Measurements from ENCODE around the gene MEF2B.
"Not testable (repeated sequence)": the region's sequence is repeated elsewhere in the genome, so short reads cannot be mapped to it uniquely, and the experiment has no call there.

Gene MEF2B

GRCh38 chr19:19192910-19193423 is 22.9 kb upstream of the MEF2B start:
- DNase-seq (ENCODE audit: low spot score): no peak

DNA sequence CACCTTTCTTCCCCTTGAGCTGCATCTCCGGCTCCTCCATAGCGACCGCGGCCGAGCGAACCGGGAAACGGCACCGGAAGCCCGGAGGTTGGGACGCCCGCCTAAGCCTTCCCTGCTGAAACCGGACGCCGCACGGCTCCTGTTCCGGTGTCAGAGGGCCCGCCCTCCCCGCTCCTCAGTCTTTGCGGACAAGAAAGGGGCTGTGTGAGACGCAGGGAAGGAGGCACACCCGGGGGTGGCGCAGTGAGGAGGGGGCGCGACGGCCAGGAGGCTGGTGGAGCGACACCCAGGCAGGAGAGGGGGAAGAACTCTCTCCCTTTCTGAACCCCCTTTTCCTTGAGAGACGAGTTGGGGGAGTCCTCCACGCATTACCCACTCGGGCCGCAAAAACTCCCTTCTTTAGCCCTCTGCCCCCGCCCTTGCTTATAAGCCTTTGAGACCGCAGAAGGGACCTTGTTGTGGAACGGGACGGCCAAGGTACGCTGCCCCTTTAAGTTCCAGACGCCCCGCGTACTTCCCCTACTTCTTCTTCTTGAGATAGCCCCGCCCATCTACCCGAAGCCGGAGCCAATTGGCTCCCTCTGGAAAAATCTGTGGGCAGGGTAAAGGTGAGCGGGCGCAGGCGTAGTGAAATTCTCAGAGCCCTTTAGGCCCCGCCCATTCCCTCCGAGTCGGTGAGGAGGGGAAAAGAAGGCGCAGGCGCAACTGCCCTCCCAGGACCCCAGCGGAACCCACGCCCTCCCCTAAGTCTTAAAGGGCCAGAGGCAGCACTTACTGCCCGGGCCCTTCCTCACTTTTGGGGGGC is 22.2 kb upstream of the MEF2B start, which contains the start of the genes BORCS8 and RFXANK:
Gene BORCS8 (minus strand): TSS at position 75 of the 805 bp plus-strand sequence. CDS start 35 bp downstream, at position 40.
Gene RFXANK (plus strand): TSS at position 181 of the 805 bp plus-strand sequence. CDS start 1,689 bp downstream, outside the sequence.
- DNase-seq (ENCODE audit: low spot score): peak; percentile 99

DNA sequence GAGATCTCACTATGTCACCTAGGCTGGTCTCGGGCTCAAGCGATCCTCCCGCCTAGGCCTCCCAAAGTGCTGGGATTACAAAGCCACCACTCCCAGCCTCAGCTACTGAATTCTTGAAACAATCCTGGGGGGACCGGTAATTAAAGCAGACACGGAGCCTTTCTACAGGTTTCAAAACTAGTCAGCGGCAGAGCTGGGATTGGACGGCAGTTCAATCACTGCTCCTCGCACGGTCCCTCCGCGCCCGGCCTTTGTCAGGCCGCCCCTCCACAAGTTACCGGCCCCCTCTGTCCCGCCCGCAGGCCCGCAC is 21.7 kb upstream of the MEF2B start:
- DNase-seq (ENCODE audit: low spot score): no peak

DNA sequence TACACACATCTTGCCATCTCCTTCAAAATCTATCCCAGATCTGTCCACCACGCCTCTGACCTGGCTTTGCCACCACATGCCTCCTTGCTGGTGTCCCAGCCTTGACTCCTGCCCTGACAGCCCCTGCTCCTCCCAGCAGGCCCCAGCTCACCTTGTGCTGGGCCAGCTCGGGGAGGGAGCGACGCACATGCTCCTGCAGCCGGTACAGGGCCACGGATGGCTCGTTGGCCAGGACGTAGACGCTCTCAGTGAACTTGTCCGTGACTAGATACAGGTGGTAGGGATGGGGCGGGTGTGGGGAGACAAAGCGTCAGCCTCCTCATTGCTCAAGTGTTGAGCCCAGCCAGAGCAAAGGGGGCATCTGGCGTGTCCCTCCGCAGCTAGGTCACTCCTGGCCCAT is 16.7 kb upstream of the MEF2B start:
- no peak for DNase-seq (ENCODE audit: low spot score)

DNA sequence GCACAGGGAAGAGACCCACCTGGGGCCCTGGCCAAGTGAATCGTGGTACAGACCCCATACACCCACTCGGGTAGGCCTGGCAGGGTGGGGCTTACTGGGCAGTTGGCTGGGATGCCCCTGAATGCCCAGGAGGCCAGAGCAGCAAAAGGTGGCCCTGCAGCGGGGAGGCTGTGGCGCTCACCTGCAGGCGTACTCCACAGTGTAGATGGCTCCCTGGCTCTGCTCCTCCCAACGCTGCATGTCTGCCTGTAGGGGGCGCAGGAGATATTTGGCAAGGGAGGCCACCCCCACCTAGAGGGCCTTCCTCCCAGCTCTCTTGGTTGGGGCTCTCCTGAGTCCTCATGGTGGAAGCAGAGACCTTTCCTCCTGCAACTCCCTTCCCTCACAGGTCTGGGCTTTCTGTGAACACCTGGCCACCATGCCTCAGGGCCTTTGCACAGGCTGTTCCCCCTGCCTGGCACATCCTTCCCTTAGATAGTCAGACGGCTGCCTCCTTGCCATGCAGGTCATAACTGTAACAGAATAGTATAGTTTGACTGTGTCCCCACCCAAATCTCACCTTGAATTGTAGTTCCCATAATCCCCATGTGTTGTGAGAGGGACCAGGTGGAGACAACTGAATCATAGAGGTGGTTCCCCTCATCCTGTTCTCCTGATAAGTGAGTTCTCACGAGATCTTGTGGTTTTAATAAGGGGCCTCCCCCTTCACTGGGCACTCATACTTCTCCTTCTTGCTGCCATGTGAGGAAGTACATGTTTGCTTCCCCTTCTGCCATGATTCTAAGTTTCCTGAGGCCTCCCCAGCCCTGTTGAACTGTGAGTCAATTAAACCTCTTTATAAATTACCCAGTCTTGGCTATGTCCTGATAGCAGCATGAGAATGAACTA is 16.0 kb upstream of the MEF2B start:
- peak; percentile 57 for DNase-seq (ENCODE audit: low spot score)

GRCh38 chr19:19181488-19181998 is 11.5 kb upstream of the MEF2B start:
- DNase-seq (ENCODE audit: low spot score): no peak

DNA sequence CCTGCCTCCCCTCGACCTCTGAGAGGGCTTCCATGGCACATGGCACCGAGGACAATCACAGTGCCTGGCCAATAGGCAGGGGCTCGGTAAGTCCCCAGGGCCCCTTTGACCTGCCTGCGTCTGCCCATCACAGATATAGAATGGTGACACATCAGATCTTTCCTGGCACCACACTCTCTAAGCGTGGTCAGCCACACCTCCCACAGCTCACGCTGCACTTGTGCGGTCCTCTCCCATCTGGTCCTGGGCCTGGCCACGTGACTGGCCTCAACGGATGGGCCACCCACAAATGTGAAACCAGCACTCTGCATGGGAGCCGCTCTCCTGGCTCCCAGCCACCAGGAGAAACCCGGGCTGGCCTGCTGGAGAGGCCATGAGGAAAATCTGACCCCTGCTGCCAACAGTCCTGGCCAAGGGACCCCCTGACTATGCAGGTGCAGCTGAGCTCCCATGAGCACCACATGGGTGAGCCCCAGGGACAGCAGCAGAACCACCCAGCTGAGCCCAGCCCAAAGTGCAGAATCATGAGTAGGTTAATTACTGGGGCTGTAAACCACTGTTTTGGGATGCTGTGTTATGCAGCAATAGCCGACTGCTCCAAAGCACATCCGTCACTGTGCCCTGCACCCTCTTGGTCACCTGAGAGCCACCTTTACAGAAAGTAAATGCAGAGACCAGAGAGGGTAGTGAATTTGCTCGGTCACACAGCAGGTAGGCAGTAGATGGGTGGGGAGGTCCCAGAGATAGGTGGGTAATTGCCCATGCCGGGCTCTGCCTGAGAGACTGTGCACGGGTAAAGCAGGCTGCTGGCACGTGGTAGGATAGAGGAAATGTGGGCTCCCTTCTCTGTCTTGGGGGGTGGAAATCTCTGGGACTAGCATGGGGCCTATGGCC is 9.7 kb upstream of the MEF2B start:
- DNase-seq (ENCODE audit: low spot score): no peak

DNA sequence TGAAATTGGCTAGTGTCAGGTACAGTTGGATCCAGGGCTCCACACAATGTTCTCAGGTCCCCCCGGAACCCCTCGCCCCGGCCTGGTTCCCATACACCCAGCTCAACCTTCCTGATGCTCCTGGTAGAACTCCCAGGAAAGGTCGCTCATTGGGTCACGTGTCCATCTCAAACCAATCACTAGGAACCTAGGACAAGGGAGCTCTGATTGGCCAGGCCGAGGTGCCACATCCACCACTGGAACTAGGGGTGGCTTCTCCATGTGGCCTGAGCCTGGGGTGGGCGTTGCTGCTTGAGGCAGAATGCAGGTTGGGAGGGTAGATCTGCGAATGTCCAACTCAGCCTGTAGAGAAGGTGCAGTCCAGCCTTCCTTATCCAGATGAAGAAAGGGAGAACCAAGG is 6.9 kb upstream of the MEF2B start:
- DNase-seq (ENCODE audit: low spot score): no peak

GRCh38 chr19:19173243-19173642 is 3.2 kb upstream of the MEF2B start:
- not testable (repeated sequence) for DNase-seq (ENCODE audit: low spot score)

GRCh38 chr19:19171821-19172532 is 1.9 kb upstream of the MEF2B start:
- DNase-seq (ENCODE audit: low spot score): no peak

- no peak for DNase-seq (ENCODE audit: low spot score)
Measured at GRCh38 chr19:19170873-19171672, 1.0 kb upstream of the MEF2B start.

GRCh38 chr19:19169236-19170052 is 619 bp downstream of the MEF2B start:
- no peak for DNase-seq (ENCODE audit: low spot score)

DNA sequence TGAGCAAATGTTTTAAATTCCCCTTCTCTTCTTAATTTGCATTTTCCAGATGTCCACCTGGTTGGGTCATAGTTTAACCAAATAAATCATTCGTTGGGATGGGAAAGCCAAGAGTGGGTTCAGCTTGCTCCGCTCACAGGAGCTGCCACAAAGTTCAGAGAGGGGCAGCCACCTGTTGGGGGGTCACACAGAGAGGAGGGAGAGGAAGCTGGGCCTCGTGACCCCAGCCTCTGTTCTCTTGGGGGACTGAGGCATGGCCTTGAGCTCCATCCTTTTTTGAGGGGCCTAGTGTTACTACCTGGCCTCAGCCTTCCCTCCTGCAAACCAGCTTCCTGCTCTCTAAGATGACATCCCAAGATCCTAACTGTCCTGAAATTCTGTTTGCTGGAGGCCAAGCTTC is 2.5 kb downstream of the MEF2B start:
- no peak for DNase-seq (ENCODE audit: low spot score)

DNA sequence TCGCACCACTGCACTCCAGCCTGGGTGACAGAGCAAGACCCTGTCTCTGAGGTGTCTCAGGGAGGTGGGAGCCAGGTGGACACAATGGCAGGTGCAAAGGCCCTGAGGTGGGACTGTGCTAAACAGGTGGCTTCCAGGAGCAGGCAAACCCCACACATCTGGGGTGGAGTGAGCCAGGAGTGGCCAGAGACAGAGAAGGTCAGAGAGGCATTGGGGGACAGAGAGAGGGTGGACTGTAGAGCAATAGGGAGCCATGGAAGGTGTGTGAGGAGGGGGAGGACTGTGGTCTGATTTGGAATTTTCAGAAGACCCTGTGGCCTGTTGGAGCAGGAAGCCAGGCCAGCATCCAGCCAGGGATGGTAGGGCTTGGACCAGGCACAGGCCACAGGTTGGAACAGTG is 4.7 kb downstream of the MEF2B start:
- no peak for DNase-seq (ENCODE audit: low spot score)

DNA sequence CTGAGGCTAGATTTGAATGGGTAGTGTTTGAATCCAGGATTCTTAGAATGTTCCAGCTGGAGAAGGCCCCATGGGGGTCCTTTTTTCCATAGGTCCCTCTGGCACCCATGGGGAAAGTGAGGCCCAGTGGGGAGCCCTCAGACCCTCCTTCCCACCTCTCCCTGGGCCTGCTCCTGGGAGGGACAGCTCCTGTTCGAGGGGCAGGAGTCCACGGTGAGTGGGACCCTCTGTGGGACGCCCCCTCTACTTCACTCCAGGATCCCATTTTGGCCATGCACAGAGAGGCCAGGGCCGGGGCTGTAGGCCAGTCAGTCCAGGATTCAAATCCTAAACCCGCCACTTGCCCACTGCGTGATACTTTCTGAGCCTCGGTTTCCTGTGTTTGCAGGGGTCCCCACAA is 7.6 kb downstream of the MEF2B start:
- DNase-seq (ENCODE audit: low spot score): no peak

GRCh38 chr19:19160461-19161035 is 9.5 kb downstream of the MEF2B start:
- no peak for DNase-seq (ENCODE audit: low spot score)

DNA sequence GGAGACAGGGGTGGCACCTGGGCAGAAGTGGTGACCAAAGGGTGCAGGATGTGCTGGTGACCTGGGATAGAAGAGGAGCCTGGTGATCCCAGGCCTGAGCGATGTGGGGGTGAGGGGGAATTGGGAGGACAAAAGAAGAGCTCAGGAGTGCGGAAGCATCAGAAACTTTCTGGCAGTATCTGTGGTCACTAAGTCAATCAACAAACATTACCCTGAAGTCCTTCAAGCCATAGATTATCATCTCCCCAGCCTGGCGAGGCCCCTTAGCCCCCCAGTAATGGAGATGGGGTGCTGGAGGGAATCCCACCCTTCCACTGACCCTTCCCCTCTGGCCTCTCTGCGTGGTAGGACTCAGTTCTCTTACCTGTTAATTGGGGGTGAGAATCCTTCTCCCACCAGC is 10.5 kb downstream of the MEF2B start:
- no peak for DNase-seq (ENCODE audit: low spot score)

- no peak for DNase-seq (ENCODE audit: low spot score)
Measured at GRCh38 chr19:19157808-19158207, 12.3 kb downstream of the MEF2B start.

Measured in kidney tubule cell (primary cell).